Heart right ventricle (tissue), 16 donors: ENCODE measurements around the gene MRPL11. TPM values are rescaled to one million over a fixed set of nuclear protein-coding genes. Genes with fewer than 3 reads are reported as not detected.
A peak's percentile ranks its signal among the peaks of the same experiment; 100 is the strongest.

Experiments
- ATAC-seq, 8 donors: fragments of 200-7000 bp; cut with Tn5 transposase; one replicate each; pipeline ENCODE4 v1.9.1; 2020; ENCODE audit warnings: mild to moderate bottlenecking in 8 of 8, moderate library complexity in 8 of 8, moderate number of reproducible peaks in 1 of 8
- DNase-seq, 2 donors: peaks; one replicate each; pipeline ENCODE4 v3.0.0-alpha.2; 2020
- H3K27ac ChIP-seq, 10 donors: fragments of 200-600 bp; sonication (generic) in 2 of 10; one replicate each; pipeline versions ENCODE4 v1.5.0 to v1.8.0; 2020 to 2022; ENCODE audit warnings: mild to moderate bottlenecking in 3 of 10
- H3K27me3 ChIP-seq, 7 donors: fragments of 200-600 bp; one replicate each; pipeline ENCODE4 v1.8.0; 2021 to 2022; ENCODE audit warnings: mild to moderate bottlenecking in 2 of 7
- H3K36me3 ChIP-seq, 9 donors: fragments of 200-600 bp; sonication (generic) in 1 of 9; one replicate each; pipeline versions ENCODE4 v1.5.0 to v1.8.0; 2020 to 2022; ENCODE audit warnings: mild to moderate bottlenecking in 2 of 9
- H3K4me1 ChIP-seq, 9 donors: fragments of 200-600 bp; sonication (generic) in 1 of 9; one replicate each; pipeline versions ENCODE4 v1.5.0 to v1.8.0; 2020 to 2022; ENCODE audit warnings: mild to moderate bottlenecking in 4 of 9
- H3K4me3 ChIP-seq, 10 donors: fragments of 200-600 bp; sonication (generic) in 2 of 10; one replicate each; pipeline versions ENCODE4 v1.5.0 to v1.8.0; 2020 to 2022; ENCODE audit warnings: mild to moderate bottlenecking in 7 of 10, moderate library complexity in 2 of 10
- H3K9me3 ChIP-seq, 11 donors: fragments of 200-600 bp in 10 of 11; sonication (generic) in 2 of 11; one replicate each; pipeline versions ENCODE4 v1.5.0 to v1.8.0; 2013 to 2022; ENCODE audit warnings: mild to moderate bottlenecking in 2 of 11, control low read depth in 1 of 11, moderate library complexity in 1 of 11
- CTCF ChIP-seq, 9 donors: fragments of 200-600 bp; sonication (generic) in 2 of 9; IDR thresholded peaks; one replicate each; pipeline versions ENCODE4 v1.5.0 to v1.8.0; 2021 to 2022; ENCODE audit warnings: antibody characterized with exemption in 9 of 9, mild to moderate bottlenecking in 5 of 9, moderate library complexity in 1 of 9
- WGBS, 2 donors: extraction: QIAGEN DNeasy Blood & Tissue Kit; methylation state at CpG; one replicate each; pipeline ENCODE4 v1.1.7; 2013; ENCODE audit warnings: inconsistent platforms in 1 of 2; 5-methylcytosine and 5-hydroxymethylcytosine counted together
- intact Hi-C, 10 donors: fragments of 100-400 bp; cut with DNase I; formaldehyde crosslinking; loops; one replicate each; pipeline versions ENCODE4 v1.11.1 to v1.14.2; 2022
- polyA plus RNA-seq, 2 donors: library from polyadenylated mRNA; stranded (reverse); fragments of 200-250 nt; gene quantifications; one replicate each; pipeline ENCODE4 v1.2.3, GENCODE V29; 2013
- total RNA-seq, 10 donors: library from RNA; stranded (reverse); fragmentation: NEBNext Ultra II Directional in 3 of 10; extraction: Animal tissue kit (Norgen Biotek cat#: 25700) in 3 of 10; gene quantifications; one replicate each; pipeline versions ENCODE4 v1.2.1 to v1.2.4, GENCODE V29; 2021 to 2023
- donor health status: Arrhythmogenic right ventricular cardiomyopathy.
- donor health status: ischemic (EF 13 %, LVEDD 7.1; RV severe dilation, severe dysfunction).
- donor health status: healthy with polysubstance abuse.
- donor health status: DM: no; HTN: yes; CAD: no.
- donor health status: DM: no; HTN: no; CAD: no.
- donor health status: ischemic (EF 25% LVEDD 6.9; RV normal size, moderate dysfunction).
- donor health status: ischemic (EF 25% LVEDD 5.7; RV mildly dilated, moderate dysfunction).
- donor health status: healthy.
- donor health status: DM: yes; HTN: yes; CAD: no.
- donor health status: Ischemic cardiomyopathy.
- donor health status: ischemic (EF 35%, LVEDD 5.7; RV mildly dilated, moderate dysfunction).
- donor health status: nonischemic (EF 11% LVEDD 7.7; RV severe dilation, severe dysfunction).
- donor health status: DM: yes; HTN: yes; CAD: no.
- donor health status: PGD.
- donor health status: ischemic (EF 29% LVEDD 5.4; RV normal size, mild dysfunction).
- donor health status: nonischemic (EF 23%, LVEDD 6.1; RV moderate dilation, normal function).

The MRPL11 gene
- total and polyA plus RNA-seq, 12 donors = 33.3 to 57.2 (median 48.2) TPM

DNA sequence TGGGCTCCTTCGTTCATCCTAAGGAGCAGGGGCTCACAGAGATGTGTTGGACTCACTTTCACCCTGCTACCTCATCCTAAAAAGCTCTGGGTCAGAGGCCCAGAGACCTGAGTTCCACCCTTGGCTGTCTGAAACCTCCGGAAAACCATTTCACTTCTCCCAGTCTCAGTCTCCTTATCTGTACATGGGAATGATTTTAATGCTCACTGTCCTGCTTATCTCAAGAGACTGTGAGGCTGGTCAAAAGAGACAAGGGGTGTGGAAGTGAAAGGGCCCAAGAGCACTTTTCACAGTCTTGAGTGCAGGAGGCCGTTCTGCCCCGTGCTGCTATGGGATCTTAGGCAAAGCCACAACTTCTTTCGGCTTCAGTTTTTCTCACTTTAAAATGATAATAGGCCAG, 31.0 kb downstream of the MRPL11 start:
- intact Hi-C loops = loop anchor here in 9 of 10 donors (1.0 to 10.0 kb wide), 12 partner anchors 23 to 427 kb away; partner anchors contain the start of genes MRPL11 (in 1 of the 9) and RBM4B (in 1 of the 9)
- WGBS, 2 donors = 49 to 55% methylated on average over 5 of the region's 5 CpGs
- Histone ChIP-seq H3K4me1 (peaks cover 0 to 11% (median 7%) of the 10 kb centered on the region in 9 donors), H3K4me3 (no peak overlapping the region), H3K27ac (no peak overlapping the region), H3K27me3 (peaks cover 0 to 32% (median 26%) of the 10 kb centered on the region in 7 donors), H3K9me3 (no peaks in the 10 kb centered on the region), H3K36me3 (no peaks in the 10 kb centered on the region)
- no peak for ATAC-seq
- no peak for DNase-seq
- TF ChIP-seq CTCF (IDR thresholded peaks at IDR 0.05) = no peak

- Histone ChIP-seq H3K9me3 (no peaks in the 10 kb centered on the region), H3K4me3 (no peak overlapping the region), H3K27me3 (peaks cover 0 to 33% (median 0%) of the 10 kb centered on the region in 7 donors), H3K36me3 (no peaks in the 10 kb centered on the region), H3K4me1 (no peaks in the 10 kb centered on the region), H3K27ac (no peak overlapping the region)
- DNase-seq = no peak
- TF ChIP-seq CTCF (IDR thresholded peaks at IDR 0.05) = no peak
- 85% methylated on average over 3 of the region's 3 CpGs for WGBS, 2 donors
- no peak for ATAC-seq
- intact Hi-C loops = no loop called here
Observed at GRCh38 chr11:66393954-66394353, 44.7 kb downstream of the MRPL11 start.

- Histone ChIP-seq H3K36me3 (no peaks in the 10 kb centered on the region), H3K27me3 (peaks cover 0 to 33% (median 0%) of the 10 kb centered on the region in 7 donors), H3K4me1 (peaks cover 0 to 8% (median 3%) of the 10 kb centered on the region in 9 donors), H3K27ac (no peak overlapping the region), H3K4me3 (no peak overlapping the region), H3K9me3 (no peaks in the 10 kb centered on the region)
- TF ChIP-seq CTCF (IDR thresholded peaks at IDR 0.05) = no peak
- ATAC-seq (no peak), DNase-seq (no peak)
- intact Hi-C loops = no loop called here
- 81 to 86% methylated on average over 6 of the region's 6 CpGs for WGBS, 2 donors
Observed at GRCh38 chr11:66391322-66391721, 47.3 kb downstream of the MRPL11 start.

DNA sequence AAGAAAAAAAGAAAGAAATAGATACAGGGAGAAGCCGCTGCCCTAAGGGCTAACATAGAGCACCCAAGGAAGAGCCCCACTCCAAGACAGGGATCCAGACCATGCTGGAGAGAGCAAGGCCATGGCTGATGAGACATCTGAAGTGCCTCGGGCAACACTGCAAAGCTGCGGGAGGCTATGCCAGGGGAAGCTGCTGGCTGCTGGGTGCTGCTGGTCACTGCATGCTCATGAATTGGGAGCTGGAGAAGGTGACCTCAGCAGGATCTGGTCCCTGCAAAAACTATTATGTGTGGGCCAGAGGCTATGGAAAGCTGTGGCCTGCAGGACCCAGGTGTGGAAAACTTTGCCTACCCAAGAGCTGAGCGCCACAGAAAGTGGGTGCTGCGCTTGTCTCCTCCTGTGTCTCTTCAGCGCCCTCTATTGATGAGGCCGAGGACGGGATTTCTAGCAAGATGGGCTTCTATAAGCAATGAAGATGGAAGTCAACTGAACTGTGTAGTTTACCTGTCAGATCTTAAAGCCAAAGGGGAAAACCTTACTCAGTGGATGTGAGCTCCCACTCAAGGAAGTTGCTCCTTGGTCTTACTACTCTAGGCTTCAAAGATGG, 49.8 kb downstream of the MRPL11 start:
- 27 to 31% methylated on average over 8 of the region's 8 CpGs for WGBS, 2 donors
- ATAC-seq = peak in 7 of 8 donors; percentile 20 to 83 (median 55)

More for the DNA sequence above, 49.8 kb downstream of the MRPL11 start:
- Histone ChIP-seq H3K4me3 (no peak overlapping the region), H3K27me3 (peaks cover 0 to 33% (median 0%) of the 10 kb centered on the region in 7 donors), H3K4me1 (peaks cover 0 to 14% (median 8%) of the 10 kb centered on the region in 9 donors), H3K36me3 (no peaks in the 10 kb centered on the region), H3K9me3 (no peaks in the 10 kb centered on the region), H3K27ac (no peak overlapping the region)
- intact Hi-C loops = loop anchor here in 9 of 10 donors (2.0 to 10.0 kb wide), 5 partner anchors 42 to 84 kb away; partner anchors contain the start of genes B4GAT1 (in 3 of the 9), BRMS1 (in 3 of the 9) and CD248 (in 1 of the 9)
- peak; percentile 50 to 79 (median 73) for TF ChIP-seq CTCF (IDR thresholded peaks at IDR 0.05)
- peak; percentile 28 to 66 for DNase-seq
